ENCODE measurements around the gene DALRD3.

Gene DALRD3

DNA sequence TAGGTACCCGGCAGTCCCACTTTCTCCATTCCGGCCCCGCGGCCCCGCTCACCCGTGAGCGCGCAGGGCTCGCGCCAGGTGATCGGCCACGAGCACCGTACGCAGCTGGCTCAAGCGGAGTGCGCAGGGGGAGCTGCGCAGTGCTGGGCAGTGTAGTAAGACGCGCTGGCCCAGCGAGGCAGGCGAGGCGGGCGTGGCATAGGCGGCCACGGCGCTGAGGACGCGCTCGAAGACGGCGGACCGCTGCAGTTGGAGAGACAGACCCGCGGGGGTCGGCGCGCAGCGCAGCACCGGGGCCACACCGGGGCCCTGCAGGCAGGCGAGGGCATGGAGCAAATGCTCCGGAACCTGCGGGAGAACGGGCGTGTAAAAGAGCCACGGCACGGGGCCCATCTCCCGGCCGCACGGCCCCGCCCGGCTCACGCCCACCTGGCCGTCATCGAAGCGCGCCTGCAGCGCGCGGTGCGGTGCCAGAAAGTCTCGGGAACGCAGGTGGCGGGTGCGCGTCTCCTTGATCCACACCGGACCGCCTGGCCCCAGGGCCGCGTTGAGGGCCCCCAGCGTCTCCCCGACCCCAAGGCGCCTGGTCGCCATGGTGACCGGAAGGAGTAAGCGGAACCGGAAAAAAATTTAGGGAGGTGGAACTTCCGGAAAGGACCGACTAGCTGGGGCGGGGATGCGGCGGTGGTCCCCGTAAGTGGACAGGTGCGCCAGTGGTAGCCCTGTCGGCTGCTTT is at the start of gene DALRD3:
Gene DALRD3 (minus strand): TSS at position 610 of the 736 bp plus-strand sequence. CDS start 16 bp downstream, at position 594.
- peak; percentile 62 for DNase-seq

- no peak for DNase-seq
Observed at GRCh38 chr3:49058011-49058410, 39.6 kb upstream of the DALRD3 start.

- no peak for DNase-seq
Observed at GRCh38 chr3:49057268-49057667, 38.9 kb upstream of the DALRD3 start.

DNA sequence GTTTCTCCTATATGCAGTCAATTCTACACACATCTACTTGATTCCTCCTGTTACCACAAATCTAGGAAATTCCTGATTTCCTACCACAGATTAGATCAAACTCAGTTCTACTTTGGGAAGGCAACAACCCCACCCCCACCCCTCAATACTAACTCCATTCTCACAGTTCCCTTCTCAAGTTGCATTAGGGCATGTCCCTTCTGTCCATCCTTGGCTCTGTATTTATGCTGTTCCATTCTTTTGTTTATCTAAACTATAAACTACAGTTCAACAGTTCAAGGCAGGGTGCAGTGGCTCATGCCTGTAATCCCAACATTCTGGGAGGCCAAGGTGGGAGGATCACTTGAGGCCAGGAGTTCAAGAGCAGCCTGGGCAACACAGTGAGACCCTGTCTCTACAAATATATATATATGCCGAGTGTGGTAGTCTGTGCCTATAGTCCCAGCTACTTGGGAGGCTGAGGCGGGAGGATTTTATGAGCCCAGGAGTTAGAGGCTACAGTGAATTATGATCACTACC is 36.0 kb upstream of the DALRD3 start:
- no peak for DNase-seq

DNA sequence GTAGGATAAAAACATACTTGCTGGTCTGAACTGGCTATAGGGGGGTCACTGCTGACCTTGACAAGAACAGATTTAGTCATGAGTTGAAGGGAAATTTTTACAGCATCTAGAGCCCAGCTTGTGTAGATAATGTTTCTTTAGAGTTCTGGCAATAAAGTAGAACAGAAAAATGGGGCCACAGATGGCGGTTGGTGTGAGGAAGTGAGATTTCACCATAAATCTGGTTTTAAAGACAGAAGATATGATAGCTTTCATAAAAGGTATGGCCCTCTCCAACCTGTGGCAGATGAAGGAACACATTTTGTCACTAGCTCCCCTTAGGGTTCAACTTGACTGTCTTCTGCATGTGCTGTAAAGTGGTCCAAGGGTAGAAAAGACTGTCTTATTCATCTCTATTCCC is 35.2 kb upstream of the DALRD3 start:
- no peak for DNase-seq

DNA sequence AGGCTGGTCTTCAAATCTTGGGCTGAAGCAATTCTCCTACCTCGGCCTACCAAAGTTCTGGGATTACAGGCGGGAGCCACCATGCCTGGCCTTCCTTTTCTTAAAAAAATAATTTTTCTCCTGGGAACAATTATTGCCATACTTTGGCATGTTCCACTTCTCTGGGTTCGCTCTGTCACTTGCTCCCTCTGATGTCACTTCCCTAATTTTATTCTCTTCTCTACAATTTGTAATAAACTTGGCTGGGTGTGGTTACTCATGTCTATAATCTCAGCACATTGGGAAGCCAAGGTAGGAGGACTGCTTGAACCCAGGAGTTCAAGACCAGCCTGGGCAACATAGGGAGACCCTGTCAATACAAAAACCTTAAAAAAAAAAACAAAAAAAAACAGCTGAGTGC is 16.9 kb upstream of the DALRD3 start:
- no peak for DNase-seq

DNA sequence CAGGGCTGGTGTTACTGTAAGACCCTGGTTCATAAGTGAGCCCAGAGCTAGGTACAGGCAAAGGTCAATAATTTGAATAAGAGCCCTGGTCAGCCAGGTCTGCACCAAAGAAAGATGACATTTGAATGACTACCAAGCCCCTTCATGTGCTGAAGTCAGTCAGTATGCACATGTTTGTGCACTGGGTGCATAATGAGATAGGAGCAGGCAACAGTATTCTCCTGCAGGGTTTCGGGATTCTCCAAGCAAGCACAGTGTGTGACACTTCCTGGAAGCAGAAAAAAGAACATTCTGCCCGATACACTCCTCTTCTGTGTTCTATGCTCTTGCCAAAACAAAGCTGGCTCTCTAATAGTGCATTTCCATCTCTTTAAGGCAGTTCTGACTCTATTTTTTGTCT is 16.3 kb upstream of the DALRD3 start:
- no peak for DNase-seq

DNA sequence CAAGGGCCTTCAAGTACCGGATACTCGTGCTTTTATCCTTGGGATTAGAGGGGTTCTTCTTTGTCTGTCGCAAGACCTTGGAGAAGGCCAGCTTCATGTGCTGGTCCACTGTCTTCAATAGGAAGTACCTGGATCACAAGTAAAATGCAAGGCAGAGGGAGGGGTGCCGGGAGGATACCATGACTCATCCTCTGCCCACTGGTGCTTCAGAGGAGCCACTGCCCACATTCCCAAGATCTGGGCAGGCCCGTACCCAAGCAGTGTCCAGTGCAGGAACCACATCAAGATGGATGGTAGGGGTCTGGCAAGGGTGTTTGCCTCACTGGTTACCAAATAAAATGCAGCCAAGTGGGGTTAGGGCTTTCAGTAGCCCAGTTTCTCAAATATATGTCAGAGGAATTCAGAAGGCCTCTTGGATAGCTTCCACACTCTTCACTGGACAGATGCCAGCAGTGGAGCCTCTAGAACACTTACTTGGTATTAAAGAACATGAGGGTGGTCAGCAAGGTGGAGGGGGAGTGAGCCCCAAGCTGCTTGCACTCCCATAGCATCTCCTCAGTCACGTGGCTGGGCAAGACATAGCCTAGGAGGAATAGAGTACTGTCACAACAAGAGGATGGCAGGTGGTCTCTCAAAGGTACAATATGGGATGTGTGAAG is 14.4 kb upstream of the DALRD3 start:
- no peak for DNase-seq

DNA sequence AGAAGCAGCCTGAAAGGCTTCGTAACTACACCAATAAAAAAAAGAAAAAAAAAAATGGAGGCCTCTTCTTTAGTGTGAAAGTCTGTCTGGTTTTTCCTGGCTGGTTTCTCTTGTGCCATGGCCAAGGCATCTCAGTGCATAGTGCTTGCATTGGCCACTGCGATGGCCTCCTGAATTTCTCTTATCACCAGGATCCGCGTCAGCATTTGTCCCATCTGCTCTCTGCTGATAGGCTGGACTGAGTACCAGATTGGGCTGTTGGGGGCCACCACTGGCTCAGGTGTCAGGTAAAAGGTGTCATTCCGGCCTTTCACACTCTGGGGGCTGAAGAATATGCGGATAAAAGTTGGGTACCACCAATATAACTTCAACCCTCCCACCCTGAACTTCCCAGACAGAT is 11.9 kb upstream of the DALRD3 start:
- DNase-seq, result no peak

GRCh38 chr3:49029563-49029884 is 11.1 kb upstream of the DALRD3 start:
- no peak for DNase-seq

DNA sequence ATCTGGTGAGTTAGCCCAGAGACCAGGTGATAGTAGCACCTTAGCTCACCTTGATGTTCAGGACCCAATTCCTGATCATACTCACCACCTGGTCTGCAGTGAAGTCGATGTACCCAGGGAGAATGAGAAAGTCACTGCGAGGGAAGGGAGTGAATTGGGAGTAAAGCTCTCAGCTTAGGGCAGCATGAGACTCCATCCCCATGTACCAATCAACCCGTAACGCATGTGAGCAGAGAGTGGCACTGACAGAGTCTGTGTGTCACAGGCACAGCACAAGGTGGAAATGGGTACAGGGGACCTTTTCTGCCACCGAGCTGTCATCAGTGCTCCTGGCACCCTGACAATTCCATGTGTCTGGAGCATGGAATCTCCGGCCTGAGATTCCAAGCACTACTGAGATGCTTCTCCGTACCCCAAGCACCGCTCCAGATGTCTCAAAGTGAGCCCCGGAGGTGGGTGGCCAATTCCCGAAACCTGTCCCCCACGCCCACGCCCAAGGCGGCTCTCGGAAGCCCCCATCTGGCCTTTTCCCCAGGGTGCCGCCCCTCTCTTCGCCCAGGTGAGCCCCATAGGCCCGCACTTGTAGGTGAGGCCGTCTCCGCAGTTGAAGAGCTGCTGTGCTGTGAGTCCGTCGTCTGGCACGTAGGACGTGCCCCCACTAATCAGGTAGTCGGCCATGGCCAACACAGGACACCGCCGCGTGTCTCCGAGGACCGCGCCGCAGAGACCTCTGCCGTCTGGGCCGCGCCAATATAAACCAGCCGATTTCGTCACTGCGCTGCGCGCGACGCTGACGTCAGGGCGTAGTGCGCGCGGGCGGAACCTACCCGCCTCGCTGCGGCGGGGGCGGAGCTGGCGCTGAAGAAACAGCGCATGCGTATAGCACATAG is 10.5 kb upstream of the DALRD3 start, which contains the start of gene IMPDH2:
Gene IMPDH2 (minus strand): TSS at position 726 of the 890 bp plus-strand sequence. CDS start 48 bp downstream, at position 678.
- DNase-seq, result peak; percentile 75

DNA sequence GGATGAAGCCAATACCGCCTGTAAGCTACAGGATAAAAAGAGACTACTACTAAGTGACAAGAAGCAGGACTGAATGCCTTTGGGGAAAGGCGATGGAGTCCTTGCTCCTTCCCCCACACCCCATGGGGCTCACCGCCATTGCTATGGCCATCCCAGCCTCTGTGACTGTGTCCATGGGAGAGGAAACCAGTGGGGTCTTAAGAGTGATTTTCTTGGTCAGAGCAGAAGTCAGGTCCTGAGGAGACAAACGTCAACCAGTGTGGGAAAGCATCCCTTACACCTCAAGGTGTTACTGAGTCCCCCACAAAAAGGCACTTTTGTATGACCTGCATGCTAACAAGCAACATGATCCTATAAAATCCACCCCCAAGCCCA is 9.9 kb upstream of the DALRD3 start:
- DNase-seq, result no peak

DNA sequence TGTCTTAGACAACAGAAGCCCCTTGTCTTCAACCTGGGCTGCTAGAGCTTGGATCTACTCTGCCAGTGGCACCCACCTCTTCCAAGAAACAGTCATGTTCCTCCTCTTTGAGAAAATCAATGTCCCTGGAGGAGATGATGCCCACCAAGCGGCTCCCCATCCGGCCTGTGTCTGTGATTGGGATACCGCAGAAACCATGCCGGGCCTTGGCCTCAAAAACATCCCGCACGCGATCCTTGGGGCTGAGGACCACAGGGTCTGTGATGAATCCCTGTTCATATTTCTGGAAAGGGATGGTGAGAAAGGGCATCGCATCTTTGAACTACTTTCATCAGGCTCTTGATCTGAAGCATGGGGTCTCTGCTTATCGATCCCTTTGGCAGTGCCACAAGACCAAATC is 9.3 kb upstream of the DALRD3 start:
- no peak for DNase-seq

DNA sequence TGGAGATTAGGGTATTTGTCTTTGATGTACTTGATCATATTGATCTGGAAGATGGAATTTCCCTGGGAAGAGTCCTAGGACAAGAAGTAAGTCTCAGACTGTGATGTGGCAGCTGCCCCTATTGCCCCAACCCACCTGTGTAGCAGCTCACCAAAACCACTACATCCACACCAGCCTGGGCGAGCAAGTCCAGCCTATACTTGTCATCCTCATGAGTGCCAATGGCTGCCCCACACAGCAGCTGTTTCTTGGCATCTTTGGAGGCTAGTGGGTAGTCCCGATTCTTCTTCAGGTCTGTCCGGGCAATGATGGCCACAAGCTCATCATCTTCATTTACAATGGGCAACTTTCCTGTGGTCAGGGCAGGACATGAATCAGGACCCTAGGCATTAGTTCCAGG is 8.2 kb upstream of the DALRD3 start:
- no peak for DNase-seq

DNA sequence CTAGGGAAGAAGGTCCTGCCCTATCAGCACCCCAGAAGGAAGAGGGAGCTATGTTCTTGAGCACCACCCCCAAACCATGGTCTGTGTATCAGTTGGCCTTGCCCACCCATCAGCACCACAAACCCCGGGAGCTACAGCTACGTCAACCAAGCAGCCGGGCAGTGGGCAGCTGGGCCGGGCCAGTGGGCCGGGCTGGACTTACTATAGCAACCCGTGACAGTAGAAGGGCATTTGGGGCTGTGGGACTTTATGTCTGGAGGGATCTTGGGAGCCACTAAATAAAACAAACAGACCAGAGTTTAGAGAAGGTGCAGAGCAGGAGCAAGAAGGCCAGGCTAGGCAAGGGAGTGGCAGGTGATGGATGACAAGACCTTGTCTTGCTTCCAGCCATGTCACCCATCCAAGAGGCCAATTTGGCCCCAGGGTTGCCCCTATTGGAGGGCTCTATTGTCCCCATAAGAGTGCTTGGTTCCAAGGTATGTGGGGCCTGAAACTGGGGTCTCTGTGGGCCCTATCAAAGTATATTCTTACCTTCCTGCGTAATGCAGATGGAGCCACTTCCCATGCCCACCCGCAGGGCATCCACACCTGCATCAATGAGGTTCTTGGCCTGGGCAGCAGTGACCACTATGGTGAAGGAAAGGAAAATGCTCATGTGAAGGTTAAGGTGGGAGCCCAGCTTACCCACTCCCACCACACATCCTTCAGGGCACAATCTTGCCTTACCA is 7.6 kb upstream of the DALRD3 start:
- no peak for DNase-seq

DNA sequence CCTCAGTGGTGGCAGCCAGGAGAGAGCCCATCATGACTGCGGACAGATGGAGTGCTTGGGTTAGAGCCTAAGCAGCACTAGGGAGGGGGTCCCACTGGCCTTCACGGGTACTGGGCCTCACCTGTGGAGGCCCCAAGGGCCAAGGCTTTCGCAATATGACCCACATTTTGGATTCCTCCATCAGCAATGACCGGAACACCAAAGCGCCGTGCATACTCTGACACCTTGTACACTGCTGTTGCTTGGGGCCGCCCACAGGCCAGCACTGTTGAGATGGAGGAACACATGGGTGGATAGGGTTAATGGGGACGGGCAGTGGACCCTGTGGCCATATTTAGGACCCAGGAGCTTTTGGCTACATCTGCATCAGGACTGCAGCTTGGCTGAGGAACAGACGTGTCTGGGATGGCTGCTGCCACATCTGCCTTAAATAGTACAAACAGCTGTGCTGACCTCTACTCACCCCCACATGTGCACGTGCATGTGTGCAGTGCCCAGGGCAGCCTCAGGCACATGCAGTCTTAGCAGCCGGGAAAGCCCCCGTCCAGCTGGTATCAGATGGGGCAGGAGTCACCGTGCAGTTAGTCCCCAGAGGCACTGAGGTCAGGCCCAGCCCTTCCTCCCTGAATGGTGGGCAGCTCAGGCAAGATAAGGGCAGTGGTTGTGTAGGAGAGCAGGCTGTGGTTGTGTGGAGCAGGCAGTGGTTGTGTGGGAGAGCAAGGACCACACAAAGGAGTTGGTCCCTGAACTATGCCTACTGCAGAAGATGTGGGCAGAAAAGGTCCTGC is 6.8 kb upstream of the DALRD3 start:
- DNase-seq, result no peak

- no peak for DNase-seq
Observed at GRCh38 chr3:49024449-49024848, 6.1 kb upstream of the DALRD3 start.

- DNase-seq, result no peak
Observed at GRCh38 chr3:49023775-49024174, 5.4 kb upstream of the DALRD3 start.

- no peak for DNase-seq
Observed at GRCh38 chr3:49022688-49023171, 4.3 kb upstream of the DALRD3 start.

GRCh38 chr3:49021813-49022687 is 3.7 kb upstream of the DALRD3 start, which contains the start of gene NDUFAF3:
TSS of gene NDUFAF3 (plus strand) at chr3:49022121. CDS start at chr3:49022145, 24 bp downstream.
- peak; percentile 86 for DNase-seq
